DMS53 treated with DMSO at 0.1 percent for 48 hours (cell line): ENCODE data around the gene USH2A.

Experiments
- DNase-seq: peaks from one replicate; lab custom pipeline; 2025; ENCODE audit not compliant: unreplicated experiment; lab: John Stamatoyannopoulos, UW

USH2A gene

GRCh38 chr1:216285052-216285451 lies 138.2 kb downstream of the USH2A start:
- no peak for DNase-seq

- no peak for DNase-seq
Measured at GRCh38 chr1:216281757-216282156, 141.5 kb downstream of the USH2A start.

- no peak for DNase-seq
Measured at GRCh38 chr1:216270086-216270773, 153.0 kb downstream of the USH2A start.

- DNase-seq, result no peak
Measured at GRCh38 chr1:216261631-216262030, 161.6 kb downstream of the USH2A start.

- DNase-seq, result no peak
Measured at GRCh38 chr1:216258856-216259255, 164.4 kb downstream of the USH2A start.

GRCh38 chr1:216258386-216258785 lies 164.9 kb downstream of the USH2A start:
- no peak for DNase-seq

GRCh38 chr1:216250861-216251260 lies 172.4 kb downstream of the USH2A start:
- DNase-seq, result no peak

- no peak for DNase-seq
Measured at GRCh38 chr1:216248628-216249027, 174.6 kb downstream of the USH2A start.

- DNase-seq, result no peak
Measured at GRCh38 chr1:216247937-216248336, 175.3 kb downstream of the USH2A start.

- no peak for DNase-seq
Measured at GRCh38 chr1:216246577-216247203, 176.6 kb downstream of the USH2A start.

GRCh38 chr1:216238844-216239243 lies 184.4 kb downstream of the USH2A start:
- DNase-seq, result no peak

GRCh38 chr1:216237927-216238542 lies 185.2 kb downstream of the USH2A start:
- no peak for DNase-seq

- DNase-seq, result peak; percentile 69
Measured at GRCh38 chr1:216224233-216224632, 199.0 kb downstream of the USH2A start.

GRCh38 chr1:216223486-216223885 lies 199.8 kb downstream of the USH2A start:
- peak; percentile 71 for DNase-seq

GRCh38 chr1:216222288-216222687 lies 201.0 kb downstream of the USH2A start:
- no peak for DNase-seq

- DNase-seq, result peak; percentile 92
Measured at GRCh38 chr1:216221260-216221700, 202.0 kb downstream of the USH2A start.

- DNase-seq, result no peak
Measured at GRCh38 chr1:216216305-216216704, 206.9 kb downstream of the USH2A start.

- no peak for DNase-seq
Measured at GRCh38 chr1:216215169-216215568, 208.1 kb downstream of the USH2A start.

GRCh38 chr1:216212826-216213225 lies 210.4 kb downstream of the USH2A start:
- no peak for DNase-seq

- DNase-seq, result no peak
Measured at GRCh38 chr1:216210081-216210480, 213.2 kb downstream of the USH2A start.

- no peak for DNase-seq
Measured at GRCh38 chr1:216209125-216209524, 214.1 kb downstream of the USH2A start.

- no peak for DNase-seq
Measured at GRCh38 chr1:216207154-216207553, 216.1 kb downstream of the USH2A start.
